GM18873 (cell line): ENCODE measurements around the gene CHD9NB.

Experiments used
- ATAC-seq: cut with Tn5 transposase; IDR thresholded peaks from one replicate; pipeline ENCODE4 v1.9.1; 2021; ENCODE audit warnings: mild to moderate bottlenecking, moderate library complexity, moderate number of reproducible peaks; ENCODE audit not compliant: unreplicated experiment, low FRiP score

CHD9NB gene

DNA sequence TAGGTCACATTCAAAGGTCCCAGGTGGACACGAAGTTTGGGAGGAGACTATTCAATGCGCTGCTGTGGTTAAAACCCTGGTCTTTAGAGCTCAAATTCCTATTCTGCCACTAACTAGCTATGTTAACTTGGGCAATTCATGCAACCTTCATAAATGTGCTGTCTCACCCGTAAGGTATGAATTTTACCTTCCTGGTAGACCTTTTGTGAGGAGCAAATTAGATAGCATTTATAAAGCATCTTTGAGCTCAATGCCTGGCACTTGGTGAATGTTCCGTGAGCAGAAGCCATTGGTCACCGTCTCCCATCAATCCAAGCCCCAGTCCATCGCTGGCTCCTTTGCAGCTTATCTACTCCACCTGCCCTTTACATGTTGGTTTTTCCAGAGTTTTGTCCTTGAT lies 16.6 kb downstream of the CHD9NB start:
- ATAC-seq = no peak

DNA sequence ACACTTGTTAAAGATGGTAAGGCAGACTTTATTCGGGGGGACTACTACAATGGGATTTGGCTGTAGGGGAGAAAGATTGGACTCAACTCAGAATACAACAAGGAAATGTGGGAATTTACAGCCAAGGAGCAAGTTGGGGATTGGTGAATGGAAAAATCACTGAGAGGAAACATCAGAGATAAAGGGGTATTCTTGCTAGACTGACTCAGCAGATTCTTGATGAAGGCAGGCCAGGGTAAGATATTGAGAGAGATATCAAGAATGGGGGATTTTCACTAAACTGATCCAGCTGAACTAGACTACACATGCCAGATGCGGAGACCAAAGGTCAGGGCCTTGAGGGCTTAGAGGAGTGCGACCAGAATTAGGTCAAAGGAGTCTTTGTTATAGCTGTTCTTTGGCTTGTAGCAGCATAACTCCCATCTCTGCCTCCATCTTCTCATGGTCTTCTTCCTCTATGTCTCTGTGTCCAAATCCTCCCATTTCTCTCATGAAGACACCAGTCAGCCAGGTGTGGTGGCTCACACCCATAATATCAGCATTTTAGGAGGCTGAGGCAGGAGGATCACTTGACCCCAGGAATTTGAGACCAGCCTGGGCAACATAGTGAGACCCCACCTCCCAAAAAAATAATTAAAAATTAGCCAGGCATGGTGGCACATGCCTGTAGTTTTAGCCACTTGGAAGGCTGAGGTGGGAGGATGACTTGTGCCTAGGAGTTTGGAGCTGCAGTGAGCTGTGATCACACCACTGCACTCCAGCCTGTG lies 17.3 kb downstream of the CHD9NB start:
- ATAC-seq = no peak

GRCh38 chr16:53034306-53034705 lies 18.4 kb downstream of the CHD9NB start:
- ATAC-seq = no peak

DNA sequence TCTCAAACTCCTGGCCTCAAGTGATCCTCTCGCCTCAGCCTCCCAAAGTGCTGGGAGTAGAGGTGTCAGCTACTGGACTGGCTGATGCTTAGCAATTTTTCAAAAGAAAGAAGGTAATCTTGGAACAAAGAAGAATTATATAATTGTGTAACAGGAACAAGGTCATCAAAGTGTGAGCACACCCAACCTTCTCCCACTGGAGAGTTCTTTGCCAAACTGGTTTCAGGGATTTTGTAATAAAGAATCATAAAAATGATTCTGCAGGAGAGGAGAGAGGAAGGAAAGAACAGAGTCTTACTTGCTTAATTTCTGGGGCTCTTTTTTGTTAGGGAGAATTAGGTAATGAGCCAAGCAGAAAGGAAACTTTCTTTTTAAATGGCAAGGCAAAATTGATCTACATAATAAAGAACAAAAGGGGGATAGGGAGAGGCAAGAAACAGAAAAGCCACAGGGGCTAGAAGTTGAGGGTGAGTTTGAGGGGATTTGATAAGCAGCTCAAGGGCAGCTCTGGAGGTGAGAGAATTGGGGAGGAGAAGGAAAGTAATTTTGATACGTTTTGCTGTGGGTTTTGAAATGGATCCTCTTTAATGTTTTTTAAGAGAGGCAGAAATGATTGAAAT lies 21.3 kb downstream of the CHD9NB start:
- ATAC-seq = no peak

GRCh38 chr16:53029971-53030370 lies 22.7 kb downstream of the CHD9NB start:
- ATAC-seq = no peak

- no peak for ATAC-seq
These were observed 28.7 kb downstream of the CHD9NB start for GRCh38 chr16:53024045-53024444.

DNA sequence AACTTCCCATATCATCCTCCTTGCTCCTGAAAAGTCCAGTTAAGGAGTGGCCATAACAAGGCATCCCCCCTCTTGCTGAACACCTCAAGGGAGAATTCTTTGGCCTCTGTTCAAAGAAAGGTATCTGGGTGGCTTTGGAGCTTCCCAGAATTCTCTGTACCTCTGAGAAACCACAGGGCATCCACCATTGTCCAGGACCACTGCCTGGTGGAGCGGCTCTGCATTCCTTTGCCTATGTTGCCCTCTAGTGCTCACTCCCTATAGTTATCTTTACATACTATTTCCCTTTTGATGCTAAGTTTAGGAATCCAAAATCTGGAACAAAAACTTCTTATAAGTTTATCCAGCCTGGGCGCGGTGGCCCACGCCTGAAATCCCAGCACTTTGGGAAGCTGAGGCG lies 30.3 kb downstream of the CHD9NB start:
- ATAC-seq = no peak

- ATAC-seq = no peak
These were observed 33.8 kb downstream of the CHD9NB start for GRCh38 chr16:53018834-53019416.

DNA sequence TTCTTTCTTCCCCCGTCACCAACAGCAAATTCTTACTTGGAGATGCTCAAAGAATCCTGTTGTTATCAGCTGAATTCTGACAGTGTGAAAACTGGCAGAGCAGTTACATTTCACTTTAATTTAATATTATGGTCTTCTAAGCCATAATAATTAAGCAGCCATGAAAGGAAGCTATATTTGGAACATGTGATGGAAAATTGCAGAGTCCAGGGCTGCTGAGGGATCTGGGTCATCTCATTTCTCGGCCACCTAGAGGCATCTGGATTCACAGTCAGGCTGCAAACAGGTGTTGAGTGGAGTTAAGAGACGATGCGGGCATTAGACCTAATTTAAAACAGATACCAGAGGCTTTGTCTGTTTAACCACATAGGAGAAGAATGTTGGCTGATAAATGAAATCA lies 38.4 kb downstream of the CHD9NB start:
- no peak for ATAC-seq

DNA sequence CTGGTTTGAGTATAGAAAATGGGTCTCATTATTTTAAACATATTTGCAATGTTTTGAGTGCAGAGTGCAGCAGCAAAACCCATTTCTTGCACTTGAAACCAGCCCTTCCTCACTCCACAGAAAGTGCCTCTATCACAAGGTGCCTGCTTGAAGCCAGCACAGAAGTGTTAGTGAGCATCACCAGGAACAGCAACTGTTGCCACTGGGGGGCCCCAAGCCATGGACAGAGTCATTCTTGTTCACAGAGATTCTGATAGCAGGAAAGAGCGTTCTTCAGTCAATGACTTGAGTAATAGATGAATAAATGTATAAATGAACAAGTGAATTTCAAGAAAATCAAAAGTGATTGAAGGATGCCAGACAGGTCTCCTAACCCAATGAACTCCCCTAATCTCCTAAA lies 45.6 kb downstream of the CHD9NB start:
- no peak for ATAC-seq

DNA sequence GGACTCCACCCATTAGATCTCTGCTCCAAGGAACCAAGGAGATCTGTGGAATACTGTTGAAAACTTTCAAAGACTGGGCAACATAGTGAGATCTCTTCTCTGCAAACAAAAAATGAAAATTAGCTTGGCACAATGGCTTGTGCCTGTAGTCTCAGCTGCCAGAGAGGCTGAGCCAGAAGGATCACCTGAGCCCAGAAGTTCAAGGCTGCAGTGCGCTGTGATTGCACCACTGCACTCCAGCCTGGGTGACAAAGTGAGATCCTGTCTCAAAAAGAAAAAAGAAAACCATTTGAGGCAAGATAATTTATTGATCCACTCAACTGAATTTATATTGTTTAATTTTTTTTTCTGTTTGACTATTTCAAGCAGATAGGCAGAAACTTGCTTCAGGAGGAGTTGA lies 54.8 kb downstream of the CHD9NB start:
- no peak for ATAC-seq

- no peak for ATAC-seq
These were observed 57.8 kb downstream of the CHD9NB start for GRCh38 chr16:52994942-52995341.

DNA sequence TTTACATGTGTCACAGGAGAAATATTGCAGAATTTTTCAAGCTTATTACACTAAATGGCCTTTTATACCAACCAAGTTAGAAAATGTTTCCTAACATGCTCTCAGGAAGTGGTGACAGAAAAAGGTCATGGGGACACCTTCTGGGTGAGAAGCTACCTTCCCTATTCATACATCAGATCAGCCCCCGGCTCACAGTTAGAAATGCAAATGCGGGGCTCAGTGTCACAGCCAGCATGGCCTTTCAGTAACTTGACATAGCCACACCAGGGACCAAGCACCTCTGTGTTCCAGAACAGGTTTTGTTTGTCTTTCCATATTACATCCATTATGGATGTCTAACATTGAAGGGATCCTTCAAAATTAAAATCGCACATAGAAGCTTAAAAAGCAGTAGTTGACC lies 59.5 kb downstream of the CHD9NB start:
- no peak for ATAC-seq

DNA sequence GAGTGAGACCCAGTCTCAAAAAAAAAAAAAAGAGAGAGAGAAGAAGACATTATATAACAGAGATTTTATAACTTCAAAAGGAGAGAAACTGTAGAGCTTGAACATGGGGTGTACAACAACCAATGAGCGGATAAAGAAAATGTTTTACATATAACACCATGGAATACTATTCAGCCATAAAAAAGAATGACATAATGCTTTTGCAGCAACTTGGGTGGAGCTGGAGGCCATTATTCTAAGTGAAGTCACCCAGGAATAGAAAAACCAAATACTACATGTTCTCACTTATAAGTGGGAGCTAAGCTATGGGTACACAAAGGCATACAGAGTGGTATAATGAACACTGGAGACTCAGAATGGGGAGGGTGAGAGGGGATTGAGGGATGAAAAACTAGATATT lies 61.1 kb downstream of the CHD9NB start:
- ATAC-seq = no peak
